ENCODE results near the gene TNPO3.
A peak's percentile ranks its signal among the peaks of the same experiment; 100 is the strongest.

The TNPO3 gene

DNA sequence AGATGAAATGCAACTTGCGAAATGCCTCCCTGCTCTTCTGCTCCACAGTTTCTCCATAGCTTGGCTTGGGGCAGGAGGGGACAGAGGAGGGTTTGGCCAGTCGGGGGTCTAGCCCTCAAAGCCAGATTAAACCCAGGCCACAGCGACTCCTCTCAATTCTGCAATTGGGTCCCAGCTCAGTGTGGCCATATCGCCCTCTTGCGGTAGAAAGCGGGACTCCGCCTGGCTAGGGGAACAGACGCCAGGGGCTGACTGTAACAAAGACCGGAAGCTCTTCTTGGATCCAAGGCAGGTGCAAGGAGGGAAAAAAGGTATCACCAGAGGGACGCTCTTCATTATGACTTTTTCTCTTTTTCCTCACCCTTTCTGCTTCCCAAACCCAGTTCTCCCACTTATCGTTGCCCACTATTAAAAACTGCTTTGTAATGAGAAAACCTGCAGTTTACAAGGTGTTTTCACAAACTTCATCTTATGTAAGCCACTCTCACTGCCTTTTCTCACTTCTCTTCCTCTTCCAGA lies 36.6 kb upstream of the TNPO3 start:
- peaks cover 33 to 48% (median 43%) of the 10 kb centered on the region in 10 experiments for H3K4me1 ChIP-seq
- H3K9ac ChIP-seq, result peak overlapping the region in 1 of 11 experiments; percentile 37; a peak in 1 of 22 replicates
- peak overlapping the region in 6 of 11 experiments; percentile 1 to 63 (median 53); a peak in 9 of 22 replicates for H3K27ac ChIP-seq
- no peak overlapping the region for H3K4me3 ChIP-seq
- peak overlapping the region in 5 of 11 experiments; percentile 19 to 67 (median 30); a peak in 7 of 22 replicates for H3K4me2 ChIP-seq
- H4K20me1 ChIP-seq, result no peaks in the 10 kb centered on the region
- TF ChIP-seq Cebpa-rat (IDR thresholded peaks at IDR 0.05), result no peak
- H3K9me3 ChIP-seq (replicated peaks in 1 of 11), result no peaks in the 10 kb centered on the region
- H3K36me3 ChIP-seq, result no peaks in the 10 kb centered on the region
- no peaks in the 10 kb centered on the region for H3K27me3 ChIP-seq

DNA sequence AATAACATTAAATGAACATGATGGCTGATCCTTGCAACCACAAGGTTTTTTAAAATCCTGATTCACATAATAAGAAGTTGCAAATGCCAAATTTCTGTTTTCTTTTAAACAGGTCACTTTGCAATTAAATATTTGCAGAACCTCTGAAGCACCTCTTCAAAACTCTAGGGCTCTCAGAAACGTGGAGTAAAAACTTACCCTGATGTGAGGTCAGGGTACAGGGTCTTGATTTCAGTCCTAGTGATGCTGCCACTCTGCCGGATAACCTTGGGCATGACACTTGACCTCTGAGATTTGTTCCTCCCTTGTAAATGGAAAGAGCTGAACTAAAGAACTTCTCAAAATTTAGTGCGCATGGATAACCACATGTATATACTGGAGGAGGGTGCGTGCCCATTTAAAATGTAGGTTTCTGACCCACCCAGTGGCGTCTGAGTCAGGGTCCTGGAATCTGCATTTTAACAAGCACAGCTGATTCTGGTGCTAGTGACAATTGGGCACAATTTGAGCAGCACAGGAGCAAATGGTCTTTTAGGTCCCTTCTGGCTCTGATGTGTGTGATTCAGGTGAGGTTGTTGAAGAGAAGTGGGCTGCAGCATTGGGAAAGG lies 35.5 kb upstream of the TNPO3 start:
- peak overlapping the region in 5 of 11 experiments; percentile 24 to 44 (median 33); a peak in 6 of 22 replicates for H3K9ac ChIP-seq

DNA sequence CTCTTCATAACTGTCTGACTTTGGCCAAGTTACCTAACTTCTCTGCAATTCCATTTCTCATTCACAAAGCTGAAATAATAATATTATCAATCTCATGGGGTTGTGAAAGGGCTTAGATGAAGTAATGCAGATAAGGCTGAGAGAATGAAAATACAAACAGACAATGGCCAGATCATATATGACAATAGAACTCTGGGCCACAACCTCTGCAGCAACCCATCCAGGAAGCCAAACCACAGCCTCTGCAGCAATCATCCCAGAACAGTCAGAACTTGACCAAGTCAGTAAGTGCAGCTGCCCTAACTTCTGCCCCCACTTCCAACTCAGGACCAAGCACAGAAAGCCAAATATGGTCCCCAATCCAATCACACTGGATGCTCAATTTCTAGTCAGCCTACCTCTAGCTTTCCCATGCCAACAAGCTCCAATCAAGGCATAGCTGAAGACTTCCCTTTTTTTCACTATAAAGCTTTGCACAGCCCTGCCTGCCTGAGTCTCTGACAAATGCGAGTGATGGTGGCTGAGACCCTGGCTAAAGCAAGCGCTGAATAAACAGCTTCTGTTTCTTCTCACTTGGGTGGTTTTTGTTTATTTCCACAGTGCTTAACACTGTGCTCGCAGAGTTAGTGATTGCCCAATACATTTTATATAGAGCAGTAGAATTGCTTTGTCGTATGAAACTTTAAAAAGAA lies 34.8 kb upstream of the TNPO3 start:
- H3K36me3 ChIP-seq, result no peaks in the 10 kb centered on the region
- no peaks in the 10 kb centered on the region for H4K20me1 ChIP-seq
- peak overlapping the region in 9 of 11 experiments; percentile 0 to 63 (median 51); a peak in 13 of 22 replicates for H3K27ac ChIP-seq
- H3K9ac ChIP-seq, result peak overlapping the region in 6 of 11 experiments; percentile 24 to 44 (median 35); a peak in 8 of 22 replicates
- peak overlapping the region; percentile 16 to 67 (median 42); a peak in 20 of 22 replicates for H3K4me2 ChIP-seq
- no peaks in the 10 kb centered on the region for H3K27me3 ChIP-seq
- no peak overlapping the region for H3K4me3 ChIP-seq
- peak in 5 of 11 experiments; percentile 9 to 68 (median 22); a peak in 6 of 22 replicates for TF ChIP-seq Cebpa-rat (IDR thresholded peaks at IDR 0.05)
- H3K9me3 ChIP-seq (replicated peaks in 1 of 11), result no peaks in the 10 kb centered on the region
- peaks cover 20 to 35% (median 29%) of the 10 kb centered on the region in 10 experiments; a peak in 19 of 20 replicates for H3K4me1 ChIP-seq

More for the DNA sequence above, 35.5 kb upstream of the TNPO3 start:
- peaks cover 27 to 42% (median 37%) of the 10 kb centered on the region in 10 experiments for H3K4me1 ChIP-seq
- peak overlapping the region in 9 of 11 experiments; percentile 0 to 63 (median 51); a peak in 13 of 22 replicates for H3K27ac ChIP-seq
- no peak for TF ChIP-seq Cebpa-rat (IDR thresholded peaks at IDR 0.05)
- H3K27me3 ChIP-seq, result no peaks in the 10 kb centered on the region
- H3K4me3 ChIP-seq, result no peak overlapping the region
- H3K4me2 ChIP-seq, result peak overlapping the region in 10 of 11 experiments; percentile 16 to 67 (median 42); a peak in 17 of 22 replicates
- H3K36me3 ChIP-seq, result no peaks in the 10 kb centered on the region
- H3K9me3 ChIP-seq (replicated peaks in 1 of 11), result no peaks in the 10 kb centered on the region
- H4K20me1 ChIP-seq, result no peaks in the 10 kb centered on the region

DNA sequence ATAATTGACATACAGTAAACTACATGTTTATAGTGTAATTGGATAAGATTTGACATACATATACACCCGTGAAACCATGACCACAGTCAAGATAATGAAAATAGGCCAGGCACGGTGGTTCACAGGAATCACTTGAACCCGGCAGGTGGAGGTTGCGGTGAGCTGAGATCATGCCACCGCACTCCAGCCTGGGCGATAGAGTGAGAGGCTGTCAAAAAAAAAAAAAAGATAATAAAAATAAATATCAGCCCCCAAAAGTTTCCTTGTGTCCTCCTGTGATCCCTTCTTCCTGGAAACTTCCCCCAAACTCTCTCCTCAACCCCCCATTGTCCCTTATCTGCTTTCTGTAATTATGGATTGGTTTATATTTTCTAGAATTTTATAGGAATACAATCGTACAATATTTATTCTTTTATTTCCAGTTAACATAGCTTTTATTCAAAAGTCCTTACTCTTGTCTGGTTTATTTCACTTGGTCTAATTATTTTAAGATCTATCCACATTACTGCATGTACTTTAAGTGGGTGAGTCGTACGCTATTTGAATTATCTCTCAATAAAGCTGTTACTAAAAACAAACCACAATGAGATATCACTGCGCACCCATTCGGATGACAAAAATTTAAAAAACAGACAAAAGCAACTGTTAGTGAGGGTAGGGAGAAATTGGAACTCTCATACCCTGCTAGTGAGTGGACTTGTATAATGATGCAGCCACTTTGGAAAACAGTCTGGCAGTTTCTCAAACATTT lies 30.1 kb upstream of the TNPO3 start:
- no peaks in the 10 kb centered on the region for H3K9me3 ChIP-seq (replicated peaks in 1 of 11)
- TF ChIP-seq Cebpa-rat (IDR thresholded peaks at IDR 0.05), result no peak
- no peak overlapping the region for H3K4me3 ChIP-seq
- no peak overlapping the region for H3K27ac ChIP-seq
- peaks cover 7 to 10% (median 10%) of the 10 kb centered on the region in 10 experiments; a peak in 19 of 20 replicates for H3K4me1 ChIP-seq
- no peaks in the 10 kb centered on the region for H3K27me3 ChIP-seq
- H3K4me2 ChIP-seq, result no peak overlapping the region
- H3K9ac ChIP-seq, result no peak overlapping the region
- H4K20me1 ChIP-seq, result no peaks in the 10 kb centered on the region
- no peaks in the 10 kb centered on the region for H3K36me3 ChIP-seq

DNA sequence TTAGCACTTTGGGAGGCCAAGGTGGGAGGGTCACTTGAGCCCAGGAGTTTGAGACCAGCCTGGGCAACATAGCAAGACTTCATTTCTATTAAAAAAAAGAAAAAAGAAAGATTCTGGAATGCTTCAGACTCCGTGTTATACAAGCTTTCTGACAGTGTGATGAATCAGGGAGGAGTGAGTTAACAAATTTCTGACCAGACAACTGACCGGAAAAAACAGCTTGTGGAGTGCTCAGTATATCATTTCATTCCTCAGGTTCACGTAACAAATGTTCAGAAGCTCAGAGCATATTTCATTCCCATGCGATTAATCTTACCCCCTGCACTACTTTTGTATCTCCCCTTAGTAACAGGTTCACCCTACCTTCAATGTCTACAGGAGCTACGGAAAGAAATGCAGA lies 28.6 kb upstream of the TNPO3 start:
- Histone ChIP-seq H3K27me3 (no peaks in the 10 kb centered on the region), H3K4me2 (no peak overlapping the region), H3K4me3 (no peak overlapping the region), H4K20me1 (no peaks in the 10 kb centered on the region), H3K4me1 (no peaks in the 10 kb centered on the region), H3K9ac (no peak overlapping the region), H3K36me3 (no peaks in the 10 kb centered on the region), H3K27ac (no peak overlapping the region), H3K9me3 (replicated peaks in 1 of 11) (no peaks in the 10 kb centered on the region)
- no peak for TF ChIP-seq Cebpa-rat (IDR thresholded peaks at IDR 0.05)

DNA sequence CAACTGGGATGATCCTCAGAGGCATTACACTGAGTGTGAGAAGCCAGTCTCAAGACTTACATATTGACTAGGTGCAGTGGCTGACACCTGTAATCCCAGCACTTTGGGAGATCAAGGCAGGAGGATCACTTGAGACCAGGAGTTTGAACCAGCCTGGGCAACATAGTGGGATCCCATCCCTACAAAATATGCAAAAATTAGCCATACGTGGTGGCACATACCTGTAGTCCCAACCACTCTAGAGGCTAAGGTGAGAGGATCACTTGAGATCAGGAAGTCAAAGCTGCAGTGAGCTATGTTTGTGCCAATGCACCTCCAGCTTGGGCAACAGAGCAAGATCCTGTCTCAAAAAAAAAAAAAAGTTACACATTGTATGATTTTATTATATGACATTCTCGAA lies 23.5 kb upstream of the TNPO3 start:
- Histone ChIP-seq H3K4me3 (no peak overlapping the region), H4K20me1 (no peaks in the 10 kb centered on the region), H3K4me1 (peaks cover 0 to 14% (median 7%) of the 10 kb centered on the region in 10 experiments; a peak in 13 of 20 replicates), H3K4me2 (no peak overlapping the region), H3K9ac (no peak overlapping the region), H3K27ac (no peak overlapping the region), H3K9me3 (replicated peaks in 1 of 11) (peaks cover 0 to 12% (median 5%) of the 10 kb centered on the region in 11 experiments; a peak in 6 of 22 replicates), H3K36me3 (no peaks in the 10 kb centered on the region), H3K27me3 (no peaks in the 10 kb centered on the region)
- TF ChIP-seq Cebpa-rat (IDR thresholded peaks at IDR 0.05), result no peak

DNA sequence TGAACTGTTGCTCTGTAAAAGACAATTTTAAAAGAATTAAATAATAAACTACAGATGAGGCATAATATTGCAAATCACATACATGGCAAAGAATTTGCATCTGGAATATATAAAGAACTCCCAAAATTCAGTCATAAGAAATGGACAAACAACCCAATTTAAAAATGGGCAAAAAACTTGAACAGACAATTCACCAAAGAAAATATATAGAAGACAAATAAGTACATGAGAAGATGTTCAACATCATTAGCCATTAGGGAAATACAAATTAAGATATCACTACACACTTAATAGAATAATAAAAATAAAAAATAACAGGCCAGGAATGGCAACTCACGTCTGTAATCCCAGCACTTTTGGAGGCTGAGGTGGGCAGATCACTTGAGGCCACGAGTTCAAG lies 22.0 kb upstream of the TNPO3 start:
- Histone ChIP-seq H3K27me3 (no peaks in the 10 kb centered on the region), H3K36me3 (no peaks in the 10 kb centered on the region), H3K4me1 (peaks cover 8 to 30% (median 23%) of the 10 kb centered on the region in 10 experiments; a peak in 19 of 20 replicates), H4K20me1 (no peaks in the 10 kb centered on the region), H3K4me3 (no peak overlapping the region), H3K27ac (no peak overlapping the region), H3K9me3 (replicated peaks in 1 of 11) (peaks cover 0 to 12% (median 5%) of the 10 kb centered on the region in 11 experiments; a peak in 6 of 22 replicates), H3K9ac (no peak overlapping the region), H3K4me2 (no peak overlapping the region)
- no peak for TF ChIP-seq Cebpa-rat (IDR thresholded peaks at IDR 0.05)

DNA sequence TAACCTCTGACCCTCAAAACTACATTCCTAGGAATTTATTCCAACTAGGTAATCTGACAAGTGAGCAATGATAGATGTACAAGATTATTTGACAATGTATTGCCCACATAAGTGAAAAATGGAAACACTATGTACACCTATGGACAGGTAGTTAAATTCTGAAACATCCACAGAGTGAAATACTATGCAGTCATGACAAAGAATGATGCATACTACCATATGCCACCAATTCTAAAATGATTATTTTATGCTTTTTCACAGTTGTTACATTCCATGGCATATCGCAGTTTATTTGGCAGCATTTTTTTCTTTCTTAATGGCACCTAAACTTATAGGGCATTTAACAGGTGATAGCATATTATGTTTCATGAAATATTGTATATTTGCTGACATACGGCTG lies 20.1 kb upstream of the TNPO3 start:
- H3K9me3 ChIP-seq (replicated peaks in 1 of 11), result peaks cover 0 to 12% (median 5%) of the 10 kb centered on the region in 11 experiments; a peak in 6 of 22 replicates
- peaks cover 9 to 40% (median 28%) of the 10 kb centered on the region in 10 experiments for H3K4me1 ChIP-seq
- no peak overlapping the region for H3K4me2 ChIP-seq
- no peak overlapping the region for H3K9ac ChIP-seq
- H4K20me1 ChIP-seq, result no peaks in the 10 kb centered on the region
- no peak overlapping the region for H3K4me3 ChIP-seq
- no peaks in the 10 kb centered on the region for H3K27me3 ChIP-seq
- no peak overlapping the region for H3K27ac ChIP-seq
- TF ChIP-seq Cebpa-rat (IDR thresholded peaks at IDR 0.05), result no peak
- no peaks in the 10 kb centered on the region for H3K36me3 ChIP-seq
